Stimulated activated CD4-positive, alpha-beta T cell treated with anti-CD3 and anti-CD28 coated beads, Interleukin-4, amount 100 ng/mL, for 1 hour (primary cell): ENCODE results near the gene ORMDL2.
"Not testable (repeated sequence)": the region's sequence is repeated elsewhere in the genome, so short reads cannot be mapped to it uniquely, and the experiment has no call there.

ENCODE experiments used
- DNase-seq: peaks from one replicate; pipeline ENCODE4 v3.0.0-alpha.2; 2020

ORMDL2 gene

GRCh38 chr12:55829967-55830600 lies 12.2 kb downstream of the ORMDL2 start:
- peak; percentile 36 for DNase-seq

GRCh38 chr12:55830601-55831446 lies 13.0 kb downstream of the ORMDL2 start:
- DNase-seq = peak; percentile 54

GRCh38 chr12:55831447-55831815 lies 13.6 kb downstream of the ORMDL2 start:
- DNase-seq = no peak

GRCh38 chr12:55833056-55833455 lies 15.2 kb downstream of the ORMDL2 start:
- no peak for DNase-seq

GRCh38 chr12:55834400-55834799 lies 16.6 kb downstream of the ORMDL2 start:
- not testable (repeated sequence) for DNase-seq

- DNase-seq = no peak
Measured at GRCh38 chr12:55838361-55838760, 20.5 kb downstream of the ORMDL2 start.

- no peak for DNase-seq
Measured at GRCh38 chr12:55839345-55840140, 21.7 kb downstream of the ORMDL2 start.

- DNase-seq = no peak
Measured at GRCh38 chr12:55840581-55841351, 22.9 kb downstream of the ORMDL2 start.

- no peak for DNase-seq
Measured at GRCh38 chr12:55842681-55843429, 25.0 kb downstream of the ORMDL2 start, which contains the start of gene MMP19. TSS of gene MMP19 (minus strand) at chr12:55842936. CDS start at chr12:55842830, 106 bp downstream.

GRCh38 chr12:55843431-55843830 lies 25.6 kb downstream of the ORMDL2 start:
- no peak for DNase-seq

- no peak for DNase-seq
Measured at GRCh38 chr12:55844961-55845360, 27.1 kb downstream of the ORMDL2 start.

GRCh38 chr12:55845361-55845760 lies 27.5 kb downstream of the ORMDL2 start:
- DNase-seq = no peak

- no peak for DNase-seq
Measured at GRCh38 chr12:55845785-55846496, 28.1 kb downstream of the ORMDL2 start.

- no peak for DNase-seq
Measured at GRCh38 chr12:55847033-55847432, 29.2 kb downstream of the ORMDL2 start.

- no peak for DNase-seq
Measured at GRCh38 chr12:55847603-55848291, 29.9 kb downstream of the ORMDL2 start.

GRCh38 chr12:55849616-55850343 lies 31.9 kb downstream of the ORMDL2 start:
- no peak for DNase-seq

- no peak for DNase-seq
Measured at GRCh38 chr12:55850401-55850800, 32.6 kb downstream of the ORMDL2 start.

GRCh38 chr12:55850893-55851292 lies 33.1 kb downstream of the ORMDL2 start:
- no peak for DNase-seq

GRCh38 chr12:55852740-55853139 lies 34.9 kb downstream of the ORMDL2 start:
- no peak for DNase-seq

GRCh38 chr12:55861396-55861795 lies 43.6 kb downstream of the ORMDL2 start:
- DNase-seq = no peak
